WTC11 (cell line): ENCODE data around the gene RFC1. TPM values are rescaled to one million over a fixed set of nuclear protein-coding genes. Genes with fewer than 3 reads are reported as not detected.

Experiments used
- ELF4 ChIP-seq: sonication (generic); formaldehyde crosslinking; IDR thresholded peaks from 2 replicates; pipeline ENCODE4 v1.8.1; 2022; ENCODE audit warnings: low read depth, mild to moderate bottlenecking, moderate library complexity, missing genetic modification reagents
- ESRRA ChIP-seq: sonication (generic); formaldehyde crosslinking; IDR thresholded peaks from 2 replicates; pipeline ENCODE4 v1.8.1; 2022; ENCODE audit warnings: mild to moderate bottlenecking, missing genetic modification reagents, borderline replicate concordance
- ETV6 ChIP-seq: sonication (generic); formaldehyde crosslinking; IDR thresholded peaks from 2 replicates; pipeline ENCODE4 v1.8.1; 2022; ENCODE audit warnings: mild to moderate bottlenecking, missing genetic modification reagents
- FOXK1 ChIP-seq: sonication (generic); formaldehyde crosslinking; IDR thresholded peaks from 2 replicates; pipeline ENCODE4 v1.8.0; 2022; ENCODE audit warnings: mild to moderate bottlenecking, moderate library complexity, missing genetic modification reagents
- KAT7 ChIP-seq: sonication (generic); formaldehyde crosslinking; IDR thresholded peaks from 2 replicates; pipeline ENCODE4 v1.8.1; 2023; ENCODE audit warnings: missing genetic modification reagents, mild to moderate bottlenecking, borderline replicate concordance
- NR1H2 ChIP-seq: sonication (generic); formaldehyde crosslinking; IDR thresholded peaks from 2 replicates; pipeline ENCODE4 v1.9.0; 2021; ENCODE audit warnings: mild to moderate bottlenecking, moderate library complexity, missing genetic modification reagents
- OVOL2 ChIP-seq: fragments of 250-450 bp; sonication (Bioruptor Pico); IDR thresholded peaks from 2 replicates; pipeline ENCODE4 v1.9.0; 2021; ENCODE audit warnings: mild to moderate bottlenecking, borderline replicate concordance
- RELA ChIP-seq: sonication (generic); formaldehyde crosslinking; IDR thresholded peaks from 2 replicates; pipeline ENCODE4 v1.8.1; 2022; ENCODE audit warnings: missing genetic modification reagents, mild to moderate bottlenecking, borderline replicate concordance
- SOX15 ChIP-seq: fragments of 250-450 bp; sonication (Bioruptor Pico); IDR thresholded peaks from 2 replicates; pipeline ENCODE4 v1.9.0; 2021; ENCODE audit warnings: mild to moderate bottlenecking
- TP53 ChIP-seq: sonication (generic); formaldehyde crosslinking; IDR thresholded peaks from 2 replicates; pipeline ENCODE4 v1.8.1; 2023; ENCODE audit warnings: mild to moderate bottlenecking, missing genetic modification reagents
- ZNF121 ChIP-seq: sonication (generic); formaldehyde crosslinking; IDR thresholded peaks from 2 replicates; pipeline ENCODE4 v1.8.0; 2023; ENCODE audit warnings: missing genetic modification reagents
- ZNF317 ChIP-seq: sonication (generic); formaldehyde crosslinking; IDR thresholded peaks from 2 replicates; pipeline ENCODE4 v1.8.1; 2023; ENCODE audit warnings: low read depth, mild to moderate bottlenecking, moderate library complexity, missing genetic modification reagents, borderline replicate concordance
- ZNF396 ChIP-seq: fragments of 250-450 bp; sonication (Bioruptor Pico); IDR thresholded peaks from 2 replicates; pipeline ENCODE4 v1.8.0; 2021; ENCODE audit warnings: mild to moderate bottlenecking, moderate library complexity, borderline replicate concordance
- ZNF423 ChIP-seq: fragments of 250-450 bp; sonication (Bioruptor Pico); IDR thresholded peaks from 2 replicates; pipeline ENCODE4 v2.1.2; 2022; ENCODE audit warnings: mild to moderate bottlenecking, moderate library complexity
- total RNA-seq: library from RNA; stranded (reverse); gene quantifications from 3 replicates; pipeline ENCODE4 v1.2.3, GENCODE V29; 2021
- TF ChIP-seq, protein P1 (sequence below): fragments of 250-450 bp; sonication (Bioruptor Pico); IDR thresholded peaks from 2 replicates; pipeline ENCODE4 v1.9.0; 2021; ENCODE audit warnings: mild to moderate bottlenecking, borderline replicate concordance
- TF ChIP-seq, protein P2 (sequence below): fragments of 250-450 bp; sonication (Bioruptor Pico); IDR thresholded peaks from 2 replicates; pipeline ENCODE4 v1.9.0; 2021; ENCODE audit warnings: mild to moderate bottlenecking
- TF ChIP-seq, protein P3 (sequence below): sonication (generic); formaldehyde crosslinking; IDR thresholded peaks from 2 replicates; pipeline ENCODE4 v1.8.1; 2023; ENCODE audit warnings: mild to moderate bottlenecking, missing genetic modification reagents, borderline replicate concordance
- TF ChIP-seq, protein P4 (sequence below): sonication (generic); formaldehyde crosslinking; IDR thresholded peaks from 2 replicates; pipeline ENCODE4 v1.8.1; 2023; ENCODE audit warnings: mild to moderate bottlenecking, missing genetic modification reagents, moderate library complexity
- TF ChIP-seq, protein P5 (sequence below): sonication (generic); formaldehyde crosslinking; conservative IDR thresholded peaks from 2 replicates; pipeline ENCODE4 v1.8.1; 2023; ENCODE audit warnings: mild to moderate bottlenecking, low read depth, missing genetic modification reagents, moderate library complexity
- TF ChIP-seq, protein P6 (sequence below): fragments of 250-450 bp; sonication (Bioruptor Pico); IDR thresholded peaks from 2 replicates; pipeline ENCODE4 v1.9.0; 2021; ENCODE audit warnings: mild to moderate bottlenecking
- TF ChIP-seq, protein P7 (sequence below): sonication (generic); formaldehyde crosslinking; IDR thresholded peaks from 2 replicates; pipeline ENCODE4 v1.8.1; 2023; ENCODE audit warnings: mild to moderate bottlenecking, missing genetic modification reagents

Gene RFC1
- total RNA-seq, 1 experiment from 2014 or later = 59.4 TPM

DNA sequence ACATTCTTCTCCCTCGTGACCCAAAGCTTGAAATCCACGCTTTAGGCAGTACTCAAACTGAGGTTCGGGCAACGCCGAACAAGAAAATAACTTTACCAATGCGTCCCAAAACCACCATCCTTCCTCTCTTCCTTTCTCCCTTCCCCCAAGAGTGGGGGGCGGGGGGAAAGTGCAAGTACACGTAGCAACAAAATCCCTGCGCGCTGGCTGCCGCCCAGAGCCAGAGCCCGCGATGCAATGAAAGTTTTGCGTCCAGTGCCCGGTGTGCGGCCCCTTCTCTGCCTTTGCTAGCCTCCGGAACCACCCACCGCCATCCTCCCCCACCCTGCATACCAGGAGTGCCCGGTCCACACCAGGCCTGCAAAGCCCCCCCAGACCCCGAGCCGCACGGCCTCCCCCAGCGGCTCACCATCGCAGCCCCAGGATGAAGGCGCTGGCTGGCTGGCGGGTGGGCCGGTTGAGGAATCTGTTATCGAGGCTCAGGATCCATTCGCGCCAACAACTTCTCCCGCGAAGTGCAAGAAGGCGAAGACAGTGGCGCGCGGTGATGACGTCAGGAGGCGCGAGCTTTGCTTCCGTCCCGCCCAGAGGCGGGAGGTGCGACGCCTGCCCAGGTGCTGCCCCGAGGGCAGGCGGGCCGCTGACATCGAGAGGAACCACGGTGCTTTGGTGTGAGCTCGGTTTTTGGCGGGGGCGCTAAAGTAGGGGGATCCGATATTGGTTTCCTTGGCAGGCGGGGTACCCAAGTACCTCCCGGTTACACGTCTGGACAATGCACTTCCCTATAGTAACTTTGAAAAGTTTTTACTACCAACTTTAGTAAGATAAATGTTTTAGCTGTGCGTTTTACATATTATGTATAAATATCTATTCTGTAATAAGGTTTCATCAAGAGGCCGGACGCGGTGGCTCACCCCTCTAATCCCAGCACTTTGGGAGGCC lies at the start of gene RFC1 (continued):
- TF ChIP-seq, protein P1, sequence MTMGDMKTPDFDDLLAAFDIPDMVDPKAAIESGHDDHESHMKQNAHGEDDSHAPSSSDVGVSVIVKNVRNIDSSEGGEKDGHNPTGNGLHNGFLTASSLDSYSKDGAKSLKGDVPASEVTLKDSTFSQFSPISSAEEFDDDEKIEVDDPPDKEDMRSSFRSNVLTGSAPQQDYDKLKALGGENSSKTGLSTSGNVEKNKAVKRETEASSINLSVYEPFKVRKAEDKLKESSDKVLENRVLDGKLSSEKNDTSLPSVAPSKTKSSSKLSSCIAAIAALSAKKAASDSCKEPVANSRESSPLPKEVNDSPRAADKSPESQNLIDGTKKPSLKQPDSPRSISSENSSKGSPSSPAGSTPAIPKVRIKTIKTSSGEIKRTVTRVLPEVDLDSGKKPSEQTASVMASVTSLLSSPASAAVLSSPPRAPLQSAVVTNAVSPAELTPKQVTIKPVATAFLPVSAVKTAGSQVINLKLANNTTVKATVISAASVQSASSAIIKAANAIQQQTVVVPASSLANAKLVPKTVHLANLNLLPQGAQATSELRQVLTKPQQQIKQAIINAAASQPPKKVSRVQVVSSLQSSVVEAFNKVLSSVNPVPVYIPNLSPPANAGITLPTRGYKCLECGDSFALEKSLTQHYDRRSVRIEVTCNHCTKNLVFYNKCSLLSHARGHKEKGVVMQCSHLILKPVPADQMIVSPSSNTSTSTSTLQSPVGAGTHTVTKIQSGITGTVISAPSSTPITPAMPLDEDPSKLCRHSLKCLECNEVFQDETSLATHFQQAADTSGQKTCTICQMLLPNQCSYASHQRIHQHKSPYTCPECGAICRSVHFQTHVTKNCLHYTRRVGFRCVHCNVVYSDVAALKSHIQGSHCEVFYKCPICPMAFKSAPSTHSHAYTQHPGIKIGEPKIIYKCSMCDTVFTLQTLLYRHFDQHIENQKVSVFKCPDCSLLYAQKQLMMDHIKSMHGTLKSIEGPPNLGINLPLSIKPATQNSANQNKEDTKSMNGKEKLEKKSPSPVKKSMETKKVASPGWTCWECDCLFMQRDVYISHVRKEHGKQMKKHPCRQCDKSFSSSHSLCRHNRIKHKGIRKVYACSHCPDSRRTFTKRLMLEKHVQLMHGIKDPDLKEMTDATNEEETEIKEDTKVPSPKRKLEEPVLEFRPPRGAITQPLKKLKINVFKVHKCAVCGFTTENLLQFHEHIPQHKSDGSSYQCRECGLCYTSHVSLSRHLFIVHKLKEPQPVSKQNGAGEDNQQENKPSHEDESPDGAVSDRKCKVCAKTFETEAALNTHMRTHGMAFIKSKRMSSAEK (CRISPR knock-in tag) = peak; percentile 87; the same call in 1 of the 2 replicates
- TF ChIP-seq ZNF121 = peak; percentile 95
- peak; percentile 99 for TF ChIP-seq FOXK1
- TF ChIP-seq, protein P2, sequence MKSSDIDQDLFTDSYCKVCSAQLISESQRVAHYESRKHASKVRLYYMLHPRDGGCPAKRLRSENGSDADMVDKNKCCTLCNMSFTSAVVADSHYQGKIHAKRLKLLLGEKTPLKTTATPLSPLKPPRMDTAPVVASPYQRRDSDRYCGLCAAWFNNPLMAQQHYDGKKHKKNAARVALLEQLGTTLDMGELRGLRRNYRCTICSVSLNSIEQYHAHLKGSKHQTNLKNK = no peak
- TF ChIP-seq RELA (CRISPR knock-in tag) = peak; percentile 99
- TF ChIP-seq, protein P3, sequence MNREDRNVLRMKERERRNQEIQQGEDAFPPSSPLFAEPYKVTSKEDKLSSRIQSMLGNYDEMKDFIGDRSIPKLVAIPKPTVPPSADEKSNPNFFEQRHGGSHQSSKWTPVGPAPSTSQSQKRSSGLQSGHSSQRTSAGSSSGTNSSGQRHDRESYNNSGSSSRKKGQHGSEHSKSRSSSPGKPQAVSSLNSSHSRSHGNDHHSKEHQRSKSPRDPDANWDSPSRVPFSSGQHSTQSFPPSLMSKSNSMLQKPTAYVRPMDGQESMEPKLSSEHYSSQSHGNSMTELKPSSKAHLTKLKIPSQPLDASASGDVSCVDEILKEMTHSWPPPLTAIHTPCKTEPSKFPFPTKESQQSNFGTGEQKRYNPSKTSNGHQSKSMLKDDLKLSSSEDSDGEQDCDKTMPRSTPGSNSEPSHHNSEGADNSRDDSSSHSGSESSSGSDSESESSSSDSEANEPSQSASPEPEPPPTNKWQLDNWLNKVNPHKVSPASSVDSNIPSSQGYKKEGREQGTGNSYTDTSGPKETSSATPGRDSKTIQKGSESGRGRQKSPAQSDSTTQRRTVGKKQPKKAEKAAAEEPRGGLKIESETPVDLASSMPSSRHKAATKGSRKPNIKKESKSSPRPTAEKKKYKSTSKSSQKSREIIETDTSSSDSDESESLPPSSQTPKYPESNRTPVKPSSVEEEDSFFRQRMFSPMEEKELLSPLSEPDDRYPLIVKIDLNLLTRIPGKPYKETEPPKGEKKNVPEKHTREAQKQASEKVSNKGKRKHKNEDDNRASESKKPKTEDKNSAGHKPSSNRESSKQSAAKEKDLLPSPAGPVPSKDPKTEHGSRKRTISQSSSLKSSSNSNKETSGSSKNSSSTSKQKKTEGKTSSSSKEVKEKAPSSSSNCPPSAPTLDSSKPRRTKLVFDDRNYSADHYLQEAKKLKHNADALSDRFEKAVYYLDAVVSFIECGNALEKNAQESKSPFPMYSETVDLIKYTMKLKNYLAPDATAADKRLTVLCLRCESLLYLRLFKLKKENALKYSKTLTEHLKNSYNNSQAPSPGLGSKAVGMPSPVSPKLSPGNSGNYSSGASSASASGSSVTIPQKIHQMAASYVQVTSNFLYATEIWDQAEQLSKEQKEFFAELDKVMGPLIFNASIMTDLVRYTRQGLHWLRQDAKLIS (CRISPR knock-in tag) = peak; percentile 98
- TF ChIP-seq ESRRA = peak; percentile 99
- peak; percentile 97 for TF ChIP-seq ELF4 (CRISPR knock-in tag)
- TF ChIP-seq KAT7 = peak; percentile 99
- peak; percentile 81 for TF ChIP-seq ZNF317
- no peak for TF ChIP-seq ZNF396 (CRISPR knock-in tag)
- TF ChIP-seq SOX15 = no peak
- TF ChIP-seq ETV6 (CRISPR knock-in tag) = peak; percentile 100
- TF ChIP-seq, protein P4, sequence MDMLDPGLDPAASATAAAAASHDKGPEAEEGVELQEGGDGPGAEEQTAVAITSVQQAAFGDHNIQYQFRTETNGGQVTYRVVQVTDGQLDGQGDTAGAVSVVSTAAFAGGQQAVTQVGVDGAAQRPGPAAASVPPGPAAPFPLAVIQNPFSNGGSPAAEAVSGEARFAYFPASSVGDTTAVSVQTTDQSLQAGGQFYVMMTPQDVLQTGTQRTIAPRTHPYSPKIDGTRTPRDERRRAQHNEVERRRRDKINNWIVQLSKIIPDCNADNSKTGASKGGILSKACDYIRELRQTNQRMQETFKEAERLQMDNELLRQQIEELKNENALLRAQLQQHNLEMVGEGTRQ (CRISPR knock-in tag) = peak; percentile 63
- TF ChIP-seq, protein P5, sequence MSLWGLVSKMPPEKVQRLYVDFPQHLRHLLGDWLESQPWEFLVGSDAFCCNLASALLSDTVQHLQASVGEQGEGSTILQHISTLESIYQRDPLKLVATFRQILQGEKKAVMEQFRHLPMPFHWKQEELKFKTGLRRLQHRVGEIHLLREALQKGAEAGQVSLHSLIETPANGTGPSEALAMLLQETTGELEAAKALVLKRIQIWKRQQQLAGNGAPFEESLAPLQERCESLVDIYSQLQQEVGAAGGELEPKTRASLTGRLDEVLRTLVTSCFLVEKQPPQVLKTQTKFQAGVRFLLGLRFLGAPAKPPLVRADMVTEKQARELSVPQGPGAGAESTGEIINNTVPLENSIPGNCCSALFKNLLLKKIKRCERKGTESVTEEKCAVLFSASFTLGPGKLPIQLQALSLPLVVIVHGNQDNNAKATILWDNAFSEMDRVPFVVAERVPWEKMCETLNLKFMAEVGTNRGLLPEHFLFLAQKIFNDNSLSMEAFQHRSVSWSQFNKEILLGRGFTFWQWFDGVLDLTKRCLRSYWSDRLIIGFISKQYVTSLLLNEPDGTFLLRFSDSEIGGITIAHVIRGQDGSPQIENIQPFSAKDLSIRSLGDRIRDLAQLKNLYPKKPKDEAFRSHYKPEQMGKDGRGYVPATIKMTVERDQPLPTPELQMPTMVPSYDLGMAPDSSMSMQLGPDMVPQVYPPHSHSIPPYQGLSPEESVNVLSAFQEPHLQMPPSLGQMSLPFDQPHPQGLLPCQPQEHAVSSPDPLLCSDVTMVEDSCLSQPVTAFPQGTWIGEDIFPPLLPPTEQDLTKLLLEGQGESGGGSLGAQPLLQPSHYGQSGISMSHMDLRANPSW = 0 out of 2 replicates have a peak, but pooled peaks have one; percentile 81
- TF ChIP-seq TP53 = peak; percentile 99
- peak; percentile 80; the same call in 1 of the 2 replicates for TF ChIP-seq NR1H2
- TF ChIP-seq, protein P6, sequence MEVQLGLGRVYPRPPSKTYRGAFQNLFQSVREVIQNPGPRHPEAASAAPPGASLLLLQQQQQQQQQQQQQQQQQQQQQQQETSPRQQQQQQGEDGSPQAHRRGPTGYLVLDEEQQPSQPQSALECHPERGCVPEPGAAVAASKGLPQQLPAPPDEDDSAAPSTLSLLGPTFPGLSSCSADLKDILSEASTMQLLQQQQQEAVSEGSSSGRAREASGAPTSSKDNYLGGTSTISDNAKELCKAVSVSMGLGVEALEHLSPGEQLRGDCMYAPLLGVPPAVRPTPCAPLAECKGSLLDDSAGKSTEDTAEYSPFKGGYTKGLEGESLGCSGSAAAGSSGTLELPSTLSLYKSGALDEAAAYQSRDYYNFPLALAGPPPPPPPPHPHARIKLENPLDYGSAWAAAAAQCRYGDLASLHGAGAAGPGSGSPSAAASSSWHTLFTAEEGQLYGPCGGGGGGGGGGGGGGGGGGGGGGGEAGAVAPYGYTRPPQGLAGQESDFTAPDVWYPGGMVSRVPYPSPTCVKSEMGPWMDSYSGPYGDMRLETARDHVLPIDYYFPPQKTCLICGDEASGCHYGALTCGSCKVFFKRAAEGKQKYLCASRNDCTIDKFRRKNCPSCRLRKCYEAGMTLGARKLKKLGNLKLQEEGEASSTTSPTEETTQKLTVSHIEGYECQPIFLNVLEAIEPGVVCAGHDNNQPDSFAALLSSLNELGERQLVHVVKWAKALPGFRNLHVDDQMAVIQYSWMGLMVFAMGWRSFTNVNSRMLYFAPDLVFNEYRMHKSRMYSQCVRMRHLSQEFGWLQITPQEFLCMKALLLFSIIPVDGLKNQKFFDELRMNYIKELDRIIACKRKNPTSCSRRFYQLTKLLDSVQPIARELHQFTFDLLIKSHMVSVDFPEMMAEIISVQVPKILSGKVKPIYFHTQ = no peak
- no peak for TF ChIP-seq ZNF423 (CRISPR knock-in tag)
- no peak for TF ChIP-seq OVOL2 (CRISPR knock-in tag)
- TF ChIP-seq, protein P7, sequence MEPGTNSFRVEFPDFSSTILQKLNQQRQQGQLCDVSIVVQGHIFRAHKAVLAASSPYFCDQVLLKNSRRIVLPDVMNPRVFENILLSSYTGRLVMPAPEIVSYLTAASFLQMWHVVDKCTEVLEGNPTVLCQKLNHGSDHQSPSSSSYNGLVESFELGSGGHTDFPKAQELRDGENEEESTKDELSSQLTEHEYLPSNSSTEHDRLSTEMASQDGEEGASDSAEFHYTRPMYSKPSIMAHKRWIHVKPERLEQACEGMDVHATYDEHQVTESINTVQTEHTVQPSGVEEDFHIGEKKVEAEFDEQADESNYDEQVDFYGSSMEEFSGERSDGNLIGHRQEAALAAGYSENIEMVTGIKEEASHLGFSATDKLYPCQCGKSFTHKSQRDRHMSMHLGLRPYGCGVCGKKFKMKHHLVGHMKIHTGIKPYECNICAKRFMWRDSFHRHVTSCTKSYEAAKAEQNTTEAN (CRISPR knock-in tag) = peak; percentile 98
